K562 (cell line): ENCODE measurements around the gene RPL7L1.

Experiments
- CTCF ChIP-seq, 3 experiments: IDR thresholded peaks in 2 of 3; conservative IDR thresholded peaks in 1 of 3; 2 replicates each; pipeline ENCODE4 v1.5.1; 2011 to 2012; ENCODE audit warnings: low read length in 3 of 3, mild to moderate bottlenecking in 3 of 3, control low read depth in 2 of 3, improper control_type of control experiment in 1 of 3, inconsistent platforms in 1 of 3, low read depth in 1 of 3, mixed read lengths in 1 of 3, moderate library complexity in 1 of 3; ENCODE audit not compliant: insufficient read depth in 2 of 3
- LEF1 ChIP-seq: fragments of 450-650 bp; IDR thresholded peaks from 2 replicates; pipeline ENCODE4 v1.6.1; 2016; ENCODE audit warnings: mild to moderate bottlenecking
- POLR2A ChIP-seq: fragments of 450-650 bp; conservative IDR thresholded peaks from 2 replicates; pipeline ENCODE4 v1.6.1; 2016
- ZNF121 ChIP-seq: sonication (generic); formaldehyde crosslinking; conservative IDR thresholded peaks from 2 replicates; pipeline ENCODE4 v1.8.0; 2022; ENCODE audit warnings: missing genetic modification reagents
- ZNF780A ChIP-seq: fragments of 250-450 bp; sonication (Bioruptor Pico); IDR thresholded peaks from 2 replicates; pipeline ENCODE4 v1.5.0; 2021; ENCODE audit warnings: mild to moderate bottlenecking
- ZNF785 ChIP-seq: fragments of 250-450 bp; sonication (Bioruptor Pico); IDR thresholded peaks from 2 replicates; pipeline ENCODE4 v1.4.0; 2020; ENCODE audit warnings: mild to moderate bottlenecking

- TF ChIP-seq ZNF785 (CRISPR knock-in tag) (no peak), ZNF780A (CRISPR knock-in tag) (no peak), ZNF121 (CRISPR knock-in tag) (no peak), LEF1 (no peak), POLR2A (no peak), CTCF (IDR thresholded peaks at IDR 0.05 in 2 of 3, conservative IDR thresholded peaks at IDR 0.05 in 1 of 3; ENCODE audit: insufficient read depth in 2 of 3, low read depth in 1 of 3, low read length in 3 of 3) (no peak)
Observed at GRCh38 chr6:42933205-42933604, 53.8 kb downstream of the RPL7L1 start.
